GM19193 (cell line): ENCODE data around the gene PSMD6.

Experiments
- POLR2A ChIP-seq: IDR thresholded peaks from 4 replicates; pipeline ENCODE4 v1.6.1; 2011; ENCODE audit not compliant: insufficient read depth, insufficient read length; ENCODE audit errors: extremely low read depth

The PSMD6 gene

GRCh38 chr3:64053581-64053980 lies 30.3 kb upstream of the PSMD6 start:
- no peak for TF ChIP-seq POLR2A

DNA sequence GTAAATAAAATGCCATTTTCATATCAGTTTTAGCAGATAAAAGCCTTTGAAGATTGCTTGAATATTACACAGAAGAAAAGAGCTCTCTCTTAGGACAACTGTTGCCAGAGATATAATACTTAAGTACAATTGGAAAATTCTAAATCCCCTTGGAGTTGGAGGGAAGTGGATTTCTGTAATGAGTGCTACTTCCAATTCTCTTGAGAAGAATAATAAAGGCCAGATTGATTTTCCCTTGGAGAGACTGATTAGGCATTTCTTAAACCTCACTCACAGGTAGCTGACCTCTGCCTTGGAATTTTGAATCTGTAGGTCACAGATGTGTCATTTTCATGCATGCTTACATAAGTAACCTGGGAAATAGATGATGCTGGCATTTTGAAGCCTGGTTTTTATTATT lies 29.8 kb upstream of the PSMD6 start:
- TF ChIP-seq POLR2A = no peak

GRCh38 chr3:64049832-64050231 lies 26.5 kb upstream of the PSMD6 start:
- no peak for TF ChIP-seq POLR2A

DNA sequence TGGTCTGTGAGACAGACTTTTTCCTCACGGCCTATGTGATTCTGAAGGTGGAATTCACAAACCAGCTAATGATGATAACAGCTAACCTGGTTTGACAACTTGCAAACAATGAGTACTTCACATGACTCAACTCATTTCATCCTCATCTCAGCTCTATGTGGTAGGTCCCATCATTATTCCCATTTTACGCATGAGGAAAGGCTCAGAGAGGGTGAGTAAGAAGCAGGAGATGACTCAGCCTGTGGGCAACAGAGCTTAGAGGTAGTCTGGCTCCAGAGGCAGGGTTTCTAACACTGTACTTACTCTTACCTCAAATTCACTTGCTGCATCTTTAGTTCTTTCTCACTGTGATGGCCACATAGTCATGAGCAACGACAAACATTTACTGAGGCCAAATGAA lies 25.8 kb upstream of the PSMD6 start:
- TF ChIP-seq POLR2A = no peak

GRCh38 chr3:64048631-64049061 lies 25.4 kb upstream of the PSMD6 start:
- no peak for TF ChIP-seq POLR2A

GRCh38 chr3:64047787-64048186 lies 24.5 kb upstream of the PSMD6 start:
- no peak for TF ChIP-seq POLR2A

DNA sequence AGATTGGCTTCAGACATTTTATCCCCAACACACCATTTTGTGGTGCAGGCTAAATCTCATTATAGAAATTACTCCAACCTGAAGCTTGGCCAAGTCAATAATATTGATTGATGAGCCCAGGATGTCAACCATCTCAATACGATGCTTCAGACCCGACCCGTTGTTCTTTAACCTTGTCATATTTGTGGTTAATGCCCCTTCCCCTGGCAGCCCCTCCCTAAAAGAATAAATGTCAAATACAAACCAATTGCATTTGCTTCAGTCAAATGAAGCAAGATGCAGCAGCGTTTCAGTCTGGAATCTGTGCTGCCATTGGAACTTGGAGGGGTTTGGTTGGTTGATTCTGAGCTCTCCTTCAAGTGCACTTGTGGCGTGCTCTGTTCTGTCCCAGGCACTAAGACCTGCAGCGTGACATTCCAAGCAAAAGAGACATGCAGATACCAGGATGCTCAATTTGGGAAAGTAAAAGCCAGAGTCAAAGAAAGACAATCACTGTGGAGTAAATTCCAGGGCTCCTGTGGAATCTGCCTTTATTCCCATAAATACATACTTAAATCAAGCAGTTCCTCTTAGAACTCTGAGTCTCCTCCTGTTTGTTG lies 23.8 kb upstream of the PSMD6 start:
- TF ChIP-seq POLR2A = no peak

GRCh38 chr3:64046592-64046991 lies 23.3 kb upstream of the PSMD6 start:
- TF ChIP-seq POLR2A = no peak

GRCh38 chr3:64042952-64043351 lies 19.7 kb upstream of the PSMD6 start:
- TF ChIP-seq POLR2A = no peak

GRCh38 chr3:64039981-64040733 lies 16.9 kb upstream of the PSMD6 start:
- no peak for TF ChIP-seq POLR2A

DNA sequence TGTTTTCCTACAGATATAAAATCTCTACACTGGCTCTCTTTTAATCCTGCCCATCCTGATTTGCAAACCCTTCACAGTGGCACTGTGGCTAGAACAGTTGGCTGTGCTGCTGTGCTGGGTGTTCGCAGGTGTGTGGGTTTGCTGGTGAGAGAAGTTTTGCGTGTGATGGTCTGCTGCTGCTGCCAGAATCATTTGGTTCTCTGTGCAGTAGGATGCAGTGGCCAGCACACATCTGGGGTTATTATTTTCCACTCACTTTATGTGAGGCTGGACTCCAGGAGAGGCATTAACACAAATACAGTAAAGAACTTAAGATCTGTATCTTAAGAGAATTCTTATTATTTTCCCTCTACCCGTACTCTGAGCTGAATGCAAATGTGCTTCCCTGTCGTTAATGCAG lies 16.0 kb upstream of the PSMD6 start:
- no peak for TF ChIP-seq POLR2A

DNA sequence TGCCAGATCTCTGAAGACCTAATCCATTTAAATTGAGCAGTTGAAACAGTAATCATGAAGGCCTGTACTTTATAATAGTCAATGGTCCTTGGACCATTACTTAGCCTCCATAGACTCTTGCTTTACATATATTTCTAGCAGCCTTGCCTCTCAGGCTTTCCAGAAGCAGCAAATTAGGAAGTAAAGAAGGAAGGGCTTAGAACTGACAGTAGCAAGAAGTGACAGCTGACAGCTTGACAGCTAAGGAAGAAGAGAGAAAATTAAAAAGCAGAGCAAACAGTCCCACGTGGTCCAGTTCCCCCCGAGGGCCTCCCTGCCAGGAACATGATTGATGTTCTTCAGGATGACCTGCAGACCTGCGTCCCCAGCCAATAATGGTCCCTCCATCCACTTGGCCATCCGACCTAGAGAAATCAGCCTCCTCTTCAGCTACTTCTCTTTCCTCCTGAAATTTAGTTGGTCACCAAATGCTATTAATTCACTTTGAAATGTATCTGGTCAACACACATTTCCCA lies 15.0 kb upstream of the PSMD6 start:
- no peak for TF ChIP-seq POLR2A

GRCh38 chr3:64037084-64037483 lies 13.8 kb upstream of the PSMD6 start:
- TF ChIP-seq POLR2A = no peak

DNA sequence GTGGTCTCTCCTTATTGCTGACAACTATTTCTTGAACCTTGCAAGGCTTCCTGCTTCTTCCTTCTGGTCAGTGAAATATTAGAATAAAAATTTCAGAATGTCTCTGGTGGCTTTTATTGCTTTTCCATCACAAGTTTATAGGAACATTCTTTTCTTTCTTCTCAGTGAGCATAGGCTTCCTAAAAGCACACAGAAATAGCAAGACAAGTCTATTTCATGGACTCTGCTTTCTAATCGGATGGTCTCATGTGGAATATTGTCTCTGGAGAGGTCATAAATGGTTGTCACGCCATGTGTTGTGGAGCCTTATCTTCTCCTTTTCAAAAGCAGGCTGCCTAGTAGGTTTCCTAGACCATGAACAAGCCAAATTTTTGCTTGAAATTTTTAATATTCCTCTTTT lies 9.8 kb upstream of the PSMD6 start:
- no peak for TF ChIP-seq POLR2A

- TF ChIP-seq POLR2A = no peak
These were observed 8.5 kb upstream of the PSMD6 start for GRCh38 chr3:64031540-64032508.
